OCI-LY3 (cell line): ENCODE data around the gene SH3GL1.

Experiments used
- H2AFZ ChIP-seq: fragments of 200-600, 300-600 bp; shearing (Covaris generic); 2 replicates; pipeline ENCODE4 v1.6.0; 2014; ENCODE audit warnings: antibody characterized with exemption, low read depth, low read length
- H3K27ac ChIP-seq: fragments of 200-600, 300-600 bp; sonication (generic); 2 replicates; pipeline ENCODE4 v1.5.1; 2014; ENCODE audit warnings: mild to moderate bottlenecking, low read length, moderate library complexity, mixed read lengths
- H3K27me3 ChIP-seq: fragments of 200-600, 300-600 bp; sonication (generic); 2 replicates; pipeline ENCODE4 v1.6.1; 2014; ENCODE audit warnings: low read depth, low read length, mixed read lengths
- H3K36me3 ChIP-seq: fragments of 200-600, 300-600 bp; sonication (generic); replicated peaks from 2 replicates; pipeline ENCODE3; 2014; ENCODE audit warnings: low read depth, low read length, mixed read lengths
- H3K4me1 ChIP-seq: fragments of 300-600, 200-600 bp; sonication (generic); 2 replicates; pipeline ENCODE4 v1.6.1; 2014; ENCODE audit warnings: low read length, mixed read lengths
- H3K4me2 ChIP-seq: fragments of 200-600, 300-600 bp; sonication (generic); 2 replicates; pipeline ENCODE4 v1.6.1; 2014; ENCODE audit warnings: low read length, mixed read lengths
- H3K4me3 ChIP-seq: fragments of 300-600, 200-600 bp; sonication (generic); 2 replicates; pipeline ENCODE4 v1.5.1; 2014; ENCODE audit warnings: antibody characterized with exemption, mild to moderate bottlenecking, low read length, moderate library complexity
- H3K79me2 ChIP-seq: fragments of 300-600, 200-600 bp; shearing (Covaris generic); 2 replicates; pipeline ENCODE4 v1.6.1; 2014; ENCODE audit warnings: mild to moderate bottlenecking, low read length, mixed read lengths
- H3K9ac ChIP-seq: fragments of 300-600, 200-600 bp; shearing (Covaris generic); 2 replicates; pipeline ENCODE4 v1.6.0; 2014; ENCODE audit warnings: mild to moderate bottlenecking, low read length, moderate library complexity
- H3K9me3 ChIP-seq: fragments of 200-600, 300-600 bp; shearing (Covaris generic); 2 replicates; pipeline ENCODE4 v1.6.1; 2014; ENCODE audit warnings: low read length, mixed read lengths; ENCODE audit not compliant: insufficient read depth
- H4K20me1 ChIP-seq: fragments of 200-600, 300-600 bp; sonication (generic); 2 replicates; pipeline ENCODE4 v1.6.1; 2016; ENCODE audit warnings: low read length, mixed read lengths; ENCODE audit not compliant: insufficient read depth
- EZH2phosphoT487 ChIP-seq: fragments of 200-600 bp; shearing (Covaris generic); IDR thresholded peaks from 2 replicates; pipeline ENCODE4 v1.6.1; 2018; ENCODE audit warnings: antibody characterized with exemption, mixed run types, low read depth
- TF ChIP-seq, protein P1 (sequence below): fragments of 200-600, 300-600 bp; sonication (generic); IDR thresholded peaks from 2 replicates; pipeline ENCODE4 v1.5.1; 2014; ENCODE audit warnings: antibody characterized with exemption, low read length, low read depth

The SH3GL1 gene

DNA sequence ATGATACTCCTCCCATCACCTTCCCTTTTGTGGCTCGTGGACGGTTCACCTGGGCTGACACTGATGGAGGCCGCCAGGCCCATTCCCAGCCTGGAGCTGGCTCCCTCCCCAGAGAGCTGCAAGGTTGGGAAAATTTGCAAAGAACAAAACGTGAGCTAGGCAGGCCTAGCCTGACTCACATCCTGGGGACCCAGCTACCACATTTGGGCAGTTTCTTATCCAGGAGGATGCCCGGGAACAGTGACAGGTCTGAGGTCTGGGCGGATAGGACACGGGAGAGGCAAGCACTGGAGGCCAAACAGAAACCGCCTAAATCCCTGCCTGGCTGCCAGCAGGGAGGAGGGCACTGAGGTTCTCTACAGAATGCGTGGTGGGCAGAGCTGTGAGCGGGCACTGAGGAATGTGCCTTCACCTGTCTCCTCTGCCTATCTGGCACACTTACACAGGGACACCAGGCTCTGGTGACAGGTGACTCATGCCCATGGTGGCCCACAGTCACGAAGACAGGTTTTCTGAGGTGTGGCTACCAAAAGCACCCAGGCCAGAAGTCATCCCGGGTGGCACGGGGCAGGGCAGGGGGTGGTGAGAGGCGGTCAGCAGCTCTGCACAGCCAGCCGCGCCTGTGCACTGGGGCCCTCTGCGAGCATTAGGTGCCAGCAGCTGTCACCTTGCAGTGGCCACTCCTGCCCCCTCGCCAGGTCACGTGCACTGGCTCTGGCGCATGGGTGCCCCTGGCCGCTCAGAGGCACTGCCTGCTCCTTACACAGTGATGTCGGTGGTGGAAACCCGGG is 23.2 kb downstream of the SH3GL1 start:
- peaks cover 90% of the 10 kb centered on the region for H3K79me2 ChIP-seq
- H4K20me1 ChIP-seq = peaks cover 80% of the 10 kb centered on the region
- peaks cover 9% of the 10 kb centered on the region; the same call in 1 of the 2 replicates for H3K27me3 ChIP-seq
- peaks cover 3% of the 10 kb centered on the region for H3K36me3 ChIP-seq
- peak overlapping the region; percentile 73; the same call in 1 of the 2 replicates for H3K4me2 ChIP-seq
- no peak overlapping the region for H2AFZ ChIP-seq
- no peak overlapping the region for H3K27ac ChIP-seq
- peaks cover 58% of the 10 kb centered on the region for H3K4me1 ChIP-seq
- no peak for TF ChIP-seq EZH2phosphoT487
- TF ChIP-seq, protein P1, sequence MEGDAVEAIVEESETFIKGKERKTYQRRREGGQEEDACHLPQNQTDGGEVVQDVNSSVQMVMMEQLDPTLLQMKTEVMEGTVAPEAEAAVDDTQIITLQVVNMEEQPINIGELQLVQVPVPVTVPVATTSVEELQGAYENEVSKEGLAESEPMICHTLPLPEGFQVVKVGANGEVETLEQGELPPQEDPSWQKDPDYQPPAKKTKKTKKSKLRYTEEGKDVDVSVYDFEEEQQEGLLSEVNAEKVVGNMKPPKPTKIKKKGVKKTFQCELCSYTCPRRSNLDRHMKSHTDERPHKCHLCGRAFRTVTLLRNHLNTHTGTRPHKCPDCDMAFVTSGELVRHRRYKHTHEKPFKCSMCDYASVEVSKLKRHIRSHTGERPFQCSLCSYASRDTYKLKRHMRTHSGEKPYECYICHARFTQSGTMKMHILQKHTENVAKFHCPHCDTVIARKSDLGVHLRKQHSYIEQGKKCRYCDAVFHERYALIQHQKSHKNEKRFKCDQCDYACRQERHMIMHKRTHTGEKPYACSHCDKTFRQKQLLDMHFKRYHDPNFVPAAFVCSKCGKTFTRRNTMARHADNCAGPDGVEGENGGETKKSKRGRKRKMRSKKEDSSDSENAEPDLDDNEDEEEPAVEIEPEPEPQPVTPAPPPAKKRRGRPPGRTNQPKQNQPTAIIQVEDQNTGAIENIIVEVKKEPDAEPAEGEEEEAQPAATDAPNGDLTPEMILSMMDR = no peak
- no peaks in the 10 kb centered on the region for H3K9me3 ChIP-seq
- no peak overlapping the region for H3K9ac ChIP-seq
- H3K4me3 ChIP-seq = no peak overlapping the region

DNA sequence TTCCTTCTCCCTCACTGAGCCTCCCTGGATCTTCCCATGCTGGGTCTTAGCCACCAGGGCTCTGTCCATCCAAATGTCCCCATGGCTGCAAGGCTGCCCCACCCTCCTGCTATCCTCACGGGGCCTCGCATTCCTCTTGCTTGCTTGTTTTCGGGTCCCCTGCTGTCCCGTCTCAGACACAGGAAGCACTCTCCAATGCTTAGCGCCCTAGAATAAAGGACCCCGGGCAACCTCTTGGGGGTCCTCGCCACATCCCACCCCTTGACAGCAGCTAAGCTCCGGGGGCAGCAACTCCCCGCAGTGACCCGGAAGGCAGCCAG is 23.7 kb downstream of the SH3GL1 start:
- Histone ChIP-seq H4K20me1 (peaks cover 80% of the 10 kb centered on the region), H3K27me3 (peaks cover 7% of the 10 kb centered on the region; the same call in 1 of the 2 replicates)

DNA sequence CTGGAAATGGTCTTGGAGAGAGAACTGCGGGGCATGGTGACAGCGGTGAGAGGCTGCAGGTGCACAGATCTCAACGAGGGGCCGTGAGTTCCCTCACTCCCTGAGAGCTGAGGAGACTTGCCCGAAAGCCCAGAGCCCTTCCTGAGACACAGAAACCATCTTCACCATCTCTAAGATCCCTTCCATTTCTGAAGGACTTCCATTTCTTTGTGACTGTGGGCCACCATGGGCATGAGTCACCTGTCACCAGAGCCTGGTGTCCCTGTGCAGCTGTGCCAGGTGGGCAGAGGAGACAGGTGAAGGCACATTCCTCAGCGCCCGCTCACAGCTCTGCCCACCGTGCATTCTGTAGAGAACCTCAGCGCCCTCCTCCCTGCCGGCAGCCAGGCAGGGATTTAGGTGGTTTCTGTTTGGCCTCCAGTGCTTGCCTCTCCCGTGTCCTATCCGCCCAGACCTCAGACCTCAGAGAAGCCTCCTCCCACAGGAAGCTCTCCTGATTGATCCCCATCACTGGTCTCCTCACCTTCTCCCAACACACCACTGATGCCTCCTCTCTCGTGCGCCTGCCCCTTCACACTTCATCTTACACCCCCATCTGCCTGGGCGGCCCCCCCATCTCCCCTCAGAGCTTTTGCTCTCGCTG is 24.2 kb downstream of the SH3GL1 start:
- Histone ChIP-seq H3K4me1 (peaks cover 60% of the 10 kb centered on the region), H3K27me3 (peaks cover 4% of the 10 kb centered on the region; the same call in 1 of the 2 replicates), H3K79me2 (peaks cover 95% of the 10 kb centered on the region)

More for the DNA sequence above, 23.7 kb downstream of the SH3GL1 start:
- H3K9me3 ChIP-seq = no peaks in the 10 kb centered on the region
- peak overlapping the region; percentile 50; the same call in 1 of the 2 replicates for H3K4me3 ChIP-seq
- no peak overlapping the region for H3K27ac ChIP-seq
- H3K4me1 ChIP-seq = peaks cover 60% of the 10 kb centered on the region
- H3K79me2 ChIP-seq = peaks cover 92% of the 10 kb centered on the region
- H3K9ac ChIP-seq = no peak overlapping the region
- H2AFZ ChIP-seq = no peak overlapping the region
- peak overlapping the region; percentile 73 for H3K4me2 ChIP-seq
- TF ChIP-seq EZH2phosphoT487 = no peak
- TF ChIP-seq, protein P1 = no peak
- peaks cover 3% of the 10 kb centered on the region for H3K36me3 ChIP-seq

More for the DNA sequence above, 24.2 kb downstream of the SH3GL1 start:
- Histone ChIP-seq H3K4me3 (peak overlapping the region; percentile 50), H3K4me2 (peak overlapping the region; percentile 73), H3K36me3 (peaks cover 6% of the 10 kb centered on the region), H3K9me3 (no peaks in the 10 kb centered on the region), H3K9ac (no peak overlapping the region), H3K27ac (no peak overlapping the region), H4K20me1 (peaks cover 77% of the 10 kb centered on the region), H2AFZ (no peak overlapping the region)
- no peak for TF ChIP-seq EZH2phosphoT487
- TF ChIP-seq, protein P1 = no peak; the same call in 1 of the 2 replicates
